Stimulated activated naive CD8-positive, alpha-beta T cell treated with anti-CD3 and anti-CD28 coated beads, Interleukin-15, amount 100 ng/mL, for 72 hours (primary cell): Measurements from ENCODE around the gene OTOGL.

Experiments used
- ATAC-seq: fragments of 150-1000 bp; cut with Tn5 transposase; 2 replicates; pipeline ENCODE4 v1.10.0; 2021; ENCODE audit warnings: mild to moderate bottlenecking, moderate library complexity
- DNase-seq, 2 donors: peaks; one replicate each; pipeline ENCODE4 v3.0.0; 2021 to 2022
- H3K27ac Mint-ChIP-seq, 2 donors: one replicate each; pipeline ENCODE4 v1.8.0; 2022; ENCODE audit warnings: mild to moderate bottlenecking in 2 of 2, mixed read lengths in 2 of 2, moderate library complexity in 2 of 2
- H3K27me3 Mint-ChIP-seq: one replicate; pipeline ENCODE4 v1.8.0; 2022; ENCODE audit warnings: mixed read lengths
- H3K4me1 Mint-ChIP-seq: one replicate; pipeline ENCODE4 v1.8.0; 2022; ENCODE audit warnings: mild to moderate bottlenecking, mixed read lengths
- H3K4me3 Mint-ChIP-seq, 2 donors: one replicate each; pipeline ENCODE4 v1.8.0; 2022; ENCODE audit warnings: mild to moderate bottlenecking in 2 of 2, mixed read lengths in 2 of 2, moderate library complexity in 1 of 2
- H3K9me3 Mint-ChIP-seq, 2 donors: one replicate each; pipeline ENCODE4 v1.8.0; 2022; ENCODE audit warnings: mixed read lengths in 2 of 2

Gene OTOGL

DNA sequence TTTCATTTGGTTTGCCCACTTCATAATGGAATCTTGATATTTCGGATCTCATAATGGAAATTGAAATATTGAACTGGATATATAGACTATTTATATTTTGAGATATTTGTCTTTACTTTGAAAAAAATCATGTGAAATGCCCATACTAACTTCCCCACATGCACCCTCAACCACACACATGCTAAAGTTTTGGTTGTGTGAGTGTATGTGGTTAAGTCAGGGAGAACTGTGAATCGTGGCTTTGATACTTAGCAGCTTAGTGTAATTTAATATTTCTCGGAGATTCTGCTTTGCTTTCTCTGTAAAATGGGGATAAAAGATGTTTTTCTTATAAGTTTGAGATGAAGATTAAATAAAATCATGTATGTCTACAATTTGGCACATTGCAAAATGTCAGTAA lies 162.1 kb downstream of the OTOGL start:
- Mint-ChIP-seq H3K27ac (no peak overlapping the region), H3K4me3 (no peak overlapping the region), H3K4me1 (no peaks in the 10 kb centered on the region), H3K27me3 (peaks cover 15% of the 10 kb centered on the region), H3K9me3 (no peaks in the 10 kb centered on the region)
- DNase-seq (no peak), ATAC-seq (no peak)

DNA sequence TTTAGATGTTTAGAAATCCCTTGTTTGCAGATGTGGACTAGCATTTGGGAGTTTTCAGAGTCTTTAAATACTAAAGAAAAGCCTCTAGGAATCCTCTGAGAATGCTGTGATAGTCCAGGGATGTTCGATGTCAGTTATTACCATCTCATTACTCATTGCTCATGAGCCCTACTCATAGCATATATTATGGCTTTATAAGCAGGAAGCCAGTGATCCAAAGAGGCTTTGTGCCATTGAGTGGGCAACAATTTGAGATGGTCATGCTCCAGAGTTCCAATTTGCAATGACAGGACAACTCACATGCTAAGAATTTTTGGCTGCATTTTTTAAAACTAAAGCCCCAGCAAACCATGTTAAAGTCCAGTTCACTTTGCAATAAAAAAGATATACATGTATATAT lies 163.0 kb downstream of the OTOGL start:
- H3K4me3 Mint-ChIP-seq = no peak overlapping the region
- no peaks in the 10 kb centered on the region for H3K4me1 Mint-ChIP-seq
- no peak for ATAC-seq
- no peak overlapping the region for H3K27ac Mint-ChIP-seq
- H3K27me3 Mint-ChIP-seq = peaks cover 15% of the 10 kb centered on the region
- no peak for DNase-seq
- no peaks in the 10 kb centered on the region for H3K9me3 Mint-ChIP-seq

DNA sequence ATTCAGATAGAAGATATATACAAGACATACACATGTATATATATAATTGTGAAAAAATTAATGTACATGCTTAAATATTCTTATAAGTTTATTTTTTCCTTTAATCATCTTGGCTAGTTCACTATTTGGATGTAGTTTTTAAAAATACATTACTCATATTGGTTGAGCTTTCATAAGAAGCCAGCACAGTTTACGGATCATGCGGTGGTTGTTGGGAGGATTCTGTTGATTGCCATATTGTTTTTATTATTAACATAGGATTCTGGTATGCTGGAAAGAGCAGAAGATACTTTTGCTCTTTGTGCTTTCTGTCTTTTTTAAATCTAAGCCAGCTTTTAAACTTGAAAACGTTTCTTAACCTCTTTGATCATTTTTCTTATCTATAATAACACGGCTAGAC lies 163.4 kb downstream of the OTOGL start:
- Mint-ChIP-seq H3K27me3 (peaks cover 15% of the 10 kb centered on the region), H3K9me3 (no peaks in the 10 kb centered on the region), H3K4me1 (no peaks in the 10 kb centered on the region), H3K27ac (no peak overlapping the region), H3K4me3 (no peak overlapping the region)
- DNase-seq (no peak), ATAC-seq (no peak)

DNA sequence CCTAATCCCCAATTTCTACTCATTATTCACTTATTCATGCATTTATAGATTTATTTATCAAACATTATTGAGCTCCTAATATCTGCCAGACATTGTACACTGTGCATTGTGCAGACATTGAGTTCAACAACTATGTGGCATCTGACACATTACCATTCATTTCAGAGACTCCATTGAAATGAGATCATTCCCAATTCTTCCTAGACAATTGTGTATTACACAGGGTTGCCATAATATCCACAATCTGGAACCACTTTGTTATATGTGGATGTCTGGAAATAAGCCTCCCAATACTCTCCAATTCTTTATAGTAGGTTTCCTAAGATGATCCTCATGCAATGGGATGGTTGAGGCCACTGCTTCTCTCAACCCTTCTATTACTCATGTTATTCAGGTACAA lies 165.0 kb downstream of the OTOGL start:
- Mint-ChIP-seq H3K4me3 (no peak overlapping the region), H3K27me3 (peaks cover 26% of the 10 kb centered on the region), H3K27ac (no peak overlapping the region), H3K9me3 (no peaks in the 10 kb centered on the region), H3K4me1 (no peaks in the 10 kb centered on the region)
- no peak for DNase-seq
- no peak for ATAC-seq

DNA sequence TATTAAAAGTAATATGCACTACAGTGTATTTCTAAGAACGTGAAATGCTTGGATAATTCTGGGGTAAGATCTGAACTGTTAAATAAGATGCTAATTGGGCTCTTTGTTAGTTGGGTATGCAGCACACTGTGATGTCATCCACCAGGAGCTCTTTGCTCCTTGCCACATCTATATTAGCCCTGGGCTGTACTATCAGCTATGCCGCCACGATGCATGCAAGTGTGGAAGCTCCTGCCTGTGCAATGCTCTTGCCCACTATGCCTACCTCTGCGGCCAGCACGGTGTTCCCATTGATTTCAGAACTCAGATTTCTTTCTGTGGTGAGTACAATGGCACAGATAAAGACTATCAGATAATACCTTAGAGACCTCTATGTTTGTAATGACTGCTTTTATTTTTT lies 165.6 kb downstream of the OTOGL start:
- H3K9me3 Mint-ChIP-seq = no peaks in the 10 kb centered on the region
- peaks cover 32% of the 10 kb centered on the region for H3K27me3 Mint-ChIP-seq
- no peaks in the 10 kb centered on the region for H3K4me1 Mint-ChIP-seq
- H3K27ac Mint-ChIP-seq = no peak overlapping the region
- DNase-seq = no peak
- no peak for ATAC-seq
- H3K4me3 Mint-ChIP-seq = no peak overlapping the region

DNA sequence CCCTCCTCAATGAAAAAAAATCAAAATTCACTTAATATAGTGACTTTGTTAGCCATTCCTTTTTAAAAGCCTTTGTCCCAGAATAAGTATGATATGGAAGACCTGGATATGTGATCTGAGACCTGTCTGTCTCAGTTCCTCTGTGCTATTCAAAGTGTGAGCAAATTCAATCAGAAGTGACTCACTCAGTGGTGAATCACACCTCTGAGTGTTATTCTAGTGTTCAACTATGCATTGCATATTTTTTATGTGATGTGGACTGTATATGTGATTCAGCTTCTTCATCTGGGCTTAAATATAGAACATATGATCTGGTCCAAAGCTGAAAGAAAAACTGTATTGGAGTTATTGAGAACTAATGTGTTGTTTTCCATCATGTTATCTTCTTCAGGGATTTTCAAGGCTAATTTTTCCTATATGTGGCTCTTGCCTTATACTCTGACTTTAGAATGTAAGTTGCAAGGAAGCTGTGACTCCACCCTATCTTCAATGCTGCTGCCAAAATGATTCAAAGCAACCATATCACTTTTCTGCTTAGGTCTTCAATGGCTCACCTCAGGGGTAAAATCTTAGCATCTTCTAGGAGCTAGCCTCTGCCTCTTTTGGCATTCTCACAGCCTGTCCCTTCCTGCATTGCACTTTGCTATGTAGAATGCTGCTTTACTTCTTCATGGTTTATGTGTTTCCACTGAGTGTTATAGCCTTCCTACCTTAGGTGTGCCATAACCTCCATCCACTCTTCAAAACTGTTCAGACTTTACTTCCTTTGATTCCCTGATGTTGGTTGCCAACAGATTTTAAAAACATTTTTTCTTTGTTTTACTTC lies 169.8 kb downstream of the OTOGL start:
- no peak for DNase-seq
- Mint-ChIP-seq H3K4me3 (no peak overlapping the region), H3K27me3 (peaks cover 23% of the 10 kb centered on the region), H3K27ac (no peak overlapping the region), H3K9me3 (no peaks in the 10 kb centered on the region), H3K4me1 (no peaks in the 10 kb centered on the region)
- ATAC-seq = peak; percentile 56

DNA sequence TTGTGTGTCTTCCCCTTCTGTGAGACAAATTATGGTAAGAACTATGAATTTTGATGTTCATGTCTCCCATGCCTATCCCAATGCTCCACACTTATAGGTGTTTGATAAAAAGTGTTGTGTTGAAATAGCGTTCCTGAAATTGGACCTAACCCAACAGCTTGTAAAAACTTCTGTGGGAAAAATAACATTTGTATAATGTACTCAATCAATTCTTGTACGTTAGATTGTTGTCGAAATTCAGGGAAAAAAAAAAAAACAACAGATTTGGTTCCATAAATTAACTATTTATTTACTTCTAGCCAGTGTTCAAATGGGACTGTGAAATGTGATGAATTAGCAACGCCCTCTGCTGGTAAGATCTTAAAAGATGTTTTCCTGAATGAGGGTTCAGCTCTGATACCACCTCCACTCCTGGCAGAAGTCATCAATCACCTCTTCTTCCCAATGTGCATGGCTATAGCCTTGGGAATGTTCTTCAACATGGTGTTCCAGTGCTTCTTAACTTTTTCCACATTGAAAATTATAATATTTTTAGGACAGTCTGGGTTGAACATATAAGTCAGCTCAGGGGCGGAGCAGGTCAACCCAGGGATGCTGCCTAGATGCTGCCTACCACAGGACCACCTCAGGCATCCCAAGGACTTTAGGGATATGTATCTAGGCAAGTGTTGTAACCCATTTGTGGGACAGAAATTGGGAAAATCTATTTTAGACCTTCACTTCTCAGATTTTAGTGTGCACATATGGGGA lies 170.6 kb downstream of the OTOGL start:
- ATAC-seq (no peak), DNase-seq (peak in 1 of 2 donors; percentile 5)
- no peak overlapping the region for H3K4me3 Mint-ChIP-seq
- peaks cover 18% of the 10 kb centered on the region for H3K27me3 Mint-ChIP-seq
- H3K4me1 Mint-ChIP-seq = no peaks in the 10 kb centered on the region
- no peaks in the 10 kb centered on the region for H3K9me3 Mint-ChIP-seq
- H3K27ac Mint-ChIP-seq = no peak overlapping the region

DNA sequence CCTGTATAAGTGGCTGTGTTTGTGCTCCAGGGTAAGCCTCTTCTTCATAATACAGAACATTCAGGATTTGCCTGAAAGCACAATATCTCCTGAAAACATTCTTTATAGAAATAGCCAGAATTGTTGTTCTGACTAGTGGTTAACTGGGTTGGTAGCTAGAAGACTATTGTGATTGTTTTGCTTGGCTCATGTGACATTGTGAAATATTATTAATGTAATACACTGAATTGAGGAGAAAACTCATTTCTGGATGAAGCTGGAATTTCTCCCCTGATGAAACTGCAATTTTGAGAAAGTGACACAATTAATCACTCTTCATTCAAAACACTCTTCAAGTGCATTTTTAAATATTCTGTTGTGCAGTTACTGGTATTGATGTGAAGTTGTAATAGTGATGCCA lies 172.4 kb downstream of the OTOGL start:
- Mint-ChIP-seq H3K4me3 (no peak overlapping the region), H3K27ac (no peak overlapping the region), H3K27me3 (peaks cover 18% of the 10 kb centered on the region), H3K4me1 (no peaks in the 10 kb centered on the region), H3K9me3 (no peaks in the 10 kb centered on the region)
- ATAC-seq (no peak), DNase-seq (no peak)

DNA sequence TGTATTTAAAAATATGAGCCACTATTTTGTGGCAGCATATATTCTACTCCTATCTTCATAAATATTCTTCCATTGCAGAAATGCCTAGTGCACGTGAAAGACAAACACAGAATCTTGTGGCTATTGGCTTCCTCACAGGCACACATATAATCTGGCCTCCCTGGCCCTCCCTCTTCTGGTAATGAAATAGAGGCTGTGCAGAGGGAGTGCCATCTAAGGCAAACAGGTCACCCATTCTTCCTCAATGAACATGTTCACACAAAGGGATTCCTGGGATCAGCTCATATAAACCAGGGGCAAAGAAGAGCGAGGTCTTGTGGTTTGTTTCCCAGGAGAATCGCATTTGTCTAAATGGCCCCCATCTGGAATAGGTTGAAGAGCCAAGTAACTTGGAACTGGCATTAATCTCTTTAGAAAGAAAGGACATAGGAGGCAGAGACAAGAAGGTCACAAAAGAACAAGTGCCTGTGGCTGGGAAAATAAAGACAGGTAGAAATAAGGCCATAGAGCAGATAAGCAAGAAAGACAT lies 173.1 kb downstream of the OTOGL start:
- H3K4me1 Mint-ChIP-seq = no peaks in the 10 kb centered on the region
- no peak overlapping the region for H3K27ac Mint-ChIP-seq
- peaks cover 18% of the 10 kb centered on the region for H3K27me3 Mint-ChIP-seq
- ATAC-seq = no peak
- no peak overlapping the region for H3K4me3 Mint-ChIP-seq
- no peak for DNase-seq
- H3K9me3 Mint-ChIP-seq = no peaks in the 10 kb centered on the region

DNA sequence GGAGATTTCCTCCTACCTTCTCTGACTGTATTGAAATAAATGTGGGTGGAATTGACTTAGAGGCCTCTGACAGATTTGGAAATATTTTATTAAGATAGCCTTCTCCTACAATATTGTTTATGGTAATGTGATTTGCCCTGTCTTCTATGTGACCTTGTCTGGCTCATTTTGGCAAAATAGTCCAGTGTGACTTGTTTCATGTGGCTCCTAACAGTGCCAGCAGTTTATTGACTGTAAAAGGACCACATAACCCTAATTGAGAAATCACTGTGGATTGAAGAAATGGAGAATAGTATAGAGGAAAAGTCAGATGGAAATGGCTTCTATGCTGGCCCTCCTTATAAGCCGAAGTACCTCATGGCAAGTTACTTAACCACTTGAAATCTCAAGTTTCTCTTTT lies 173.8 kb downstream of the OTOGL start:
- H3K4me3 Mint-ChIP-seq = no peak overlapping the region
- no peak for DNase-seq
- no peak for ATAC-seq
- H3K9me3 Mint-ChIP-seq = no peaks in the 10 kb centered on the region
- no peaks in the 10 kb centered on the region for H3K4me1 Mint-ChIP-seq
- peaks cover 18% of the 10 kb centered on the region for H3K27me3 Mint-ChIP-seq
- H3K27ac Mint-ChIP-seq = peak overlapping the region in 1 of 2 donors; percentile 58

DNA sequence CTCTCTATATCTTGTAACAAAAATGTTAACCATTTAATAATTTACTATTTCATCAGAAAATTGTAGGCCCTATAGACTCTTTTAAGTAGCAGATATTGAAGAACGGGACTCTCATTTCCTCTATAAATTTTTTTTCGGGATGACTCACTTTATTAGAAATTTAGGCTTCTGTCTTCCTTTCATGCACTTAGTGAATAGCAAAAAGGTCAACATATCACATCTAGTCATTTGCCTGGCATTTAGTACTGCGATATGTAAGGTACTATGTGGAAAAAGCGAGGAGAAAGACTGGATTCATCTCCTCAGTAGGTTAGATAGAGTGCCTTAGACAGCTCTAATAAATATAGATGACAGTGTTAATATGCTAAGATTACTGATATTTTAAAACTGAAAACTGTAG lies 178.4 kb downstream of the OTOGL start:
- H3K27me3 Mint-ChIP-seq = no peaks in the 10 kb centered on the region
- no peak overlapping the region for H3K27ac Mint-ChIP-seq
- DNase-seq (no peak), ATAC-seq (no peak)
- H3K9me3 Mint-ChIP-seq = peaks cover 0 to 11% of the 10 kb centered on the region in 2 donors
- no peaks in the 10 kb centered on the region for H3K4me1 Mint-ChIP-seq
- H3K4me3 Mint-ChIP-seq = no peak overlapping the region

DNA sequence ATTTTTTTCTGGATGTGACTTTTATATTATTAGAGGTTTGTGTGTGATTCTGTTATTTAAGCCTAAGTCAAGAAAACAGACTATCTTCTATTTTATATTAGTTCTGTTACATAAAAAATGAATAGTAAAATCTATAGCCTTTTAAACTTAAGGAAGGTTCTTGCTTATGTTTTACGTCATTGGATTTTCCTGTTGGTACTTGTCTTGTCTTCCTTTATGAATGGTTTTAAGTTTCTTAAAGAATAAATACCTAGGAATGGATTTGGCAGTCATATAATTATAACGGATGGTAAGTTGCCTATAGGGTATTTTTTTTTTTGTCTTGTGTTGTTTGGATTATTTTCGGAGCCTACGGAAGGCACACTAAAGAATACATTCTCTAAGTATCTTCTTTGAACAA lies 182.9 kb downstream of the OTOGL start:
- no peak overlapping the region for H3K27ac Mint-ChIP-seq
- H3K4me3 Mint-ChIP-seq = no peak overlapping the region
- H3K9me3 Mint-ChIP-seq = peaks cover 0 to 11% of the 10 kb centered on the region in 2 donors
- H3K4me1 Mint-ChIP-seq = no peaks in the 10 kb centered on the region
- ATAC-seq (no peak), DNase-seq (no peak)
- H3K27me3 Mint-ChIP-seq = peaks cover 9% of the 10 kb centered on the region

DNA sequence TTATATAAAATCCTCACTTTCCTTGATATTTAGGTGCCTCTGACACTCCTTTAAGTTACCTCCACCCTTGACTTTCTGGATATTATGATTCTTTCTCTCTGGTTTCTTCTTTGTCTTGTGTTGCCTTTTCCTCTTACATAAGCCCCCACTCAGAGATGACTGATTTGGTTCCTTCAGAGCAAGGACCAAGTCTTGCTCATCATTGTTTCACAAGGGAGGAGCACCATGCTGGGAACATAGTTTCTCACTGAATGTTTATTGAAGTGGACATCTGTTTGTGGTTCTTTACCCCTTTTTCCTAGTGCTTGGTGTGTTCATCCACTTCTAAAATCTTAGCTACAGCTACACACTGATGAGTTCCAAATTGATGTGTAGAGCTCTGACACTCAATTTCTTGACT lies 183.4 kb downstream of the OTOGL start:
- no peak for ATAC-seq
- no peak overlapping the region for H3K27ac Mint-ChIP-seq
- peaks cover 0 to 11% of the 10 kb centered on the region in 2 donors for H3K9me3 Mint-ChIP-seq
- no peak for DNase-seq
- no peaks in the 10 kb centered on the region for H3K4me1 Mint-ChIP-seq
- H3K4me3 Mint-ChIP-seq = no peak overlapping the region
- peaks cover 9% of the 10 kb centered on the region for H3K27me3 Mint-ChIP-seq

DNA sequence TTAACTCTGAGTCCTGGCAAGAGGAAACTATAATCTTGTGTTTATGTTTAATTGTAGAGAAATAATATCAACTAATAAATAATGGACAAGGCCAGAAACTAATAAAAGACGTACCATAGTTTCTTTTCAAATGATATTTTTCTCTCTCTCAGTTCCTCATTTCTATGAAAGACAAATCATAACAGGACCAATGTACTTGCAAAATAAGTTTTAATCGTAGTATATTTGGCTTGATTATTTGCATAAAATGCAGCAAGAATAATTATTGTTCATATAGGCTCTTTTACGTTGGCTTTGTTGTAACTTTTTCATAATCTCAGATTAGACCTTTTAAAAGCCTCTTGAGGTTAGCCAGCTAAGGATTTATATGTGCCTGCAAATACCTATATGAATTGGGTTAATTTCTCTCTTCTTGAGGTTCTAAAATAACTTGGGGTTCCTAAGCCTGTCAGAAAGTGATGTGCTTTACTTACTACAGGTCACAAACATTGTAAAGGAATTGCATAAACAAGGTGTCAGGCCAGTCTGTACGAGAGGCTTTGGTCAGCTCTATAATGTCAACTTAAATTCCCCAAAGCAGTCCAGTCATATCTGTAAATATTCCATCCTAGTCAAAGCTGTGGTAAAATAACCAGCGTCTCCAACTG lies 191.9 kb downstream of the OTOGL start:
- Mint-ChIP-seq H3K9me3 (no peaks in the 10 kb centered on the region), H3K4me1 (no peaks in the 10 kb centered on the region), H3K27me3 (peaks cover 5% of the 10 kb centered on the region), H3K27ac (no peak overlapping the region), H3K4me3 (no peak overlapping the region)
- no peak for DNase-seq
- ATAC-seq = no peak

DNA sequence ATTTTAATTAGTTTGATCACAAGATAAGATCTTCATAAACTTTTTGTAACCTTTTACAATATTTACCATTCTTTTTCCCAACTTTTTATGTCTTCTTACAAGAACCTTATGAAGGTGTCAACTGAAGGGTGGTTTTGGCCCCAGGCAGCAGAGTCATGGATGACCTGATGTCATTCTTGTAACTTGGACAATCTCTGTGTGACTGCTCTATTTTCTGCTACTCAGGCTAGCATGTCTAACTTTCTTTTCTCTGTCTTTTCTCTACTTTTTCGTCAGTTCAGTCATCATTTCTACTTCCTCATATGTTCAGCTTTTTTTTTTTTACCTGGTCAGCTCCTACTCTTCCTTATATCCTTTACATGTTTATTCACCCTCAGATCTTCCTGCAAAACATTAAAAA lies 194.0 kb downstream of the OTOGL start:
- Mint-ChIP-seq H3K27ac (no peak overlapping the region), H3K27me3 (no peaks in the 10 kb centered on the region), H3K4me1 (no peaks in the 10 kb centered on the region), H3K4me3 (no peak overlapping the region), H3K9me3 (peaks cover 0 to 3% of the 10 kb centered on the region in 2 donors)
- ATAC-seq (no peak), DNase-seq (no peak)

DNA sequence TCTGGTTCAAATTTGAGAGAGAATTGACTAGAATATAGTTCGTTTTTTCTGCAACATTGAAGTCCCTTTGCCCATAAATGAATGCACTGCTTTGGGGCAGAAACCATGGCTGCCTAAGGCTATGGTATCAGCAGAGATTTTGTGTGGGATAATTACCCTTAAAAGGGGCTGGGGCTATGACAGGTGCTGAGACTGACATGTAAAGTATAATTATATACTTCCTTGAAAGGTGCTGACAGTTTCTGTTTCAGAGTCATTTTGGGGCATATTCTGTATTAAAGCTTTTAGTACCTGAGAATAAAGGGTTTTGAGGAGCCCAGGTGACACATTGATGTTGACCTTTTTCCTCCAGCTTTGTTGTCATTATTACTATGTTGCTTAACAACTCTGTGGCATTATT lies 194.4 kb downstream of the OTOGL start:
- no peak overlapping the region for H3K27ac Mint-ChIP-seq
- no peak overlapping the region for H3K4me3 Mint-ChIP-seq
- H3K27me3 Mint-ChIP-seq = no peaks in the 10 kb centered on the region
- DNase-seq (no peak), ATAC-seq (no peak)
- H3K9me3 Mint-ChIP-seq = peaks cover 0 to 3% of the 10 kb centered on the region in 2 donors
- H3K4me1 Mint-ChIP-seq = no peaks in the 10 kb centered on the region
